Measurements from ENCODE around the gene SRGAP3. TPM values are rescaled to one million over a fixed set of nuclear protein-coding genes. Genes with fewer than 3 reads are reported as not detected.

Gene SRGAP3
- total and polyA plus RNA-seq, 7 donors: 0.69 to 7.7 (median 5.8) TPM

- DNase-seq: no peak
- intact Hi-C loops (cut with DNase I): no loop called here
- no peaks in the 10 kb centered on the region for H3K27me3 ChIP-seq
- H3K4me3 ChIP-seq: no peak overlapping the region
- TF ChIP-seq EP300 (IDR thresholded peaks at IDR 0.05) (no peak), CTCF (IDR thresholded peaks at IDR 0.05) (no peak), POLR2AphosphoS5 (IDR thresholded peaks at IDR 0.05) (no peak), POLR2A (IDR thresholded peaks at IDR 0.05) (no peak)
- no peaks in the 10 kb centered on the region for H3K4me1 ChIP-seq
- no peaks in the 10 kb centered on the region for H3K9me3 ChIP-seq
- WGBS, 2 donors: 79 to 90% methylated on average over 18 of the region's 18 CpGs
- no peak overlapping the region for H3K27ac ChIP-seq
- H3K36me3 ChIP-seq: no peaks in the 10 kb centered on the region
Measured at GRCh38 chr3:9169956-9170850, 79.2 kb downstream of the SRGAP3 start.

GRCh38 chr3:9169326-9169725 is 80.1 kb downstream of the SRGAP3 start:
- H3K4me3 ChIP-seq: no peak overlapping the region
- WGBS, 2 donors: 80 to 90% methylated on average over 1 of the region's 1 CpG
- H3K4me1 ChIP-seq: no peaks in the 10 kb centered on the region
- H3K27me3 ChIP-seq: no peaks in the 10 kb centered on the region
- intact Hi-C loops (cut with DNase I): no loop called here
- H3K9me3 ChIP-seq: no peaks in the 10 kb centered on the region
- no peaks in the 10 kb centered on the region for H3K36me3 ChIP-seq
- no peak overlapping the region for H3K27ac ChIP-seq
- no peak for TF ChIP-seq CTCF (IDR thresholded peaks at IDR 0.05)
- no peak for TF ChIP-seq POLR2A (IDR thresholded peaks at IDR 0.05)
- TF ChIP-seq EP300 (IDR thresholded peaks at IDR 0.05): no peak
- TF ChIP-seq POLR2AphosphoS5 (IDR thresholded peaks at IDR 0.05): no peak
- no peak for DNase-seq

- WGBS, 2 donors: 51 to 76% methylated on average over 8 of the region's 8 CpGs
- no peak for TF ChIP-seq CTCF (IDR thresholded peaks at IDR 0.05)
- no peak for TF ChIP-seq POLR2AphosphoS5 (IDR thresholded peaks at IDR 0.05)
- no peak for TF ChIP-seq EP300 (IDR thresholded peaks at IDR 0.05)
- TF ChIP-seq POLR2A (IDR thresholded peaks at IDR 0.05): no peak
- H3K4me1 ChIP-seq: no peaks in the 10 kb centered on the region
- no peaks in the 10 kb centered on the region for H3K27me3 ChIP-seq
- H3K36me3 ChIP-seq: no peaks in the 10 kb centered on the region
- no peak overlapping the region for H3K27ac ChIP-seq
- intact Hi-C loops (cut with DNase I): no loop called here
- H3K4me3 ChIP-seq: no peak overlapping the region
- DNase-seq: no peak
- no peaks in the 10 kb centered on the region for H3K9me3 ChIP-seq
Measured at GRCh38 chr3:9168241-9168741, 81.2 kb downstream of the SRGAP3 start.

GRCh38 chr3:9167222-9167621 is 82.2 kb downstream of the SRGAP3 start:
- intact Hi-C loops (cut with DNase I): no loop called here
- TF ChIP-seq POLR2AphosphoS5 (IDR thresholded peaks at IDR 0.05) (no peak), POLR2A (IDR thresholded peaks at IDR 0.05) (no peak), EP300 (IDR thresholded peaks at IDR 0.05) (no peak), CTCF (IDR thresholded peaks at IDR 0.05) (no peak)
- 92 to 95% methylated on average over 2 of the region's 2 CpGs for WGBS, 2 donors

More at GRCh38 chr3:9167222-9167621, 82.2 kb downstream of the SRGAP3 start:
- H3K36me3 ChIP-seq: no peaks in the 10 kb centered on the region
- no peaks in the 10 kb centered on the region for H3K4me1 ChIP-seq
- no peaks in the 10 kb centered on the region for H3K9me3 ChIP-seq
- DNase-seq: no peak
- H3K4me3 ChIP-seq: no peak overlapping the region
- no peak overlapping the region for H3K27ac ChIP-seq
- H3K27me3 ChIP-seq: no peaks in the 10 kb centered on the region
